ENCODE data around the gene HIP1.
"Not testable (repeated sequence)": the region's sequence is repeated elsewhere in the genome, so short reads cannot be mapped to it uniquely, and the experiment has no call there.

The HIP1 gene

GRCh38 chr7:75583255-75583654 lies 155.5 kb downstream of the HIP1 start:
- in situ Hi-C loops (cut with MboI; ENCODE audit: low sequenced_read_pairs) = no loop called here

GRCh38 chr7:75579899-75580298 lies 158.8 kb downstream of the HIP1 start:
- in situ Hi-C loops (cut with MboI; ENCODE audit: low sequenced_read_pairs) = no loop called here

GRCh38 chr7:75578081-75578480 lies 160.7 kb downstream of the HIP1 start:
- in situ Hi-C loops (cut with MboI; ENCODE audit: low sequenced_read_pairs) = no loop called here

DNA sequence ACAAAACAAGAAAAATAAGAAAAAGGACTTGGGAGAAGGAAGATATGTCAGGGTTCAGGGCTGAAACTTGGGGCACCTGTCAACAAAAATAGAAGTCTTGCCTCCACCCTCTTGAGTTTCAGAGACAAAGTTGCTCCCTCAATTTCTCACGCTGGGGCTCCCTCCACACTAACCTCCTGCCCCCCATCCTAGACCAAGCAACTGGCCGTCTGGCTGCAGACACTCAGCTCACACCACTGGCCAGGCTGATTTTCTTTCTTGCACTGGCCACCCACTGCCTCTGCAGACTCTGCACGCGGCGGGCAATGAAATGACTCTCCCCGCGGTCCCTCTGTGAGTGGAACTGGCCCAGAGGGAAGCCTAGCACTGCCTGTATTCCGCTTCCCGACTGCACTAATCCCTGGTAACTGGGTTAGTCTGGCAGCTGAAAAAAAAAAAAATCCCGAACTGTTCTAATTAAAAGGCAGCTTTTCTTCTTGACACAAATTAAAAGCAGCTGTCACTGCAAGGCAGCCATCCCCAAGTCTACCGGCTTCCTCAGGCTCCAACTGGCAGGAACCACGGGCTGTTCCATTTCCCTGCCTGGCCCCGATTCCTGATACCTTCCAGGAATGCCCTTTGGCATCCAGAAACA lies 163.1 kb downstream of the HIP1 start:
- in situ Hi-C loops (cut with MboI; ENCODE audit: low sequenced_read_pairs) = no loop called here

- in situ Hi-C loops (cut with MboI; ENCODE audit: low sequenced_read_pairs) = no loop called here
These were observed 165.2 kb downstream of the HIP1 start for GRCh38 chr7:75573477-75574019.

- in situ Hi-C loops (cut with MboI; ENCODE audit: low sequenced_read_pairs) = no loop called here
These were observed 165.9 kb downstream of the HIP1 start for GRCh38 chr7:75572814-75573213.

DNA sequence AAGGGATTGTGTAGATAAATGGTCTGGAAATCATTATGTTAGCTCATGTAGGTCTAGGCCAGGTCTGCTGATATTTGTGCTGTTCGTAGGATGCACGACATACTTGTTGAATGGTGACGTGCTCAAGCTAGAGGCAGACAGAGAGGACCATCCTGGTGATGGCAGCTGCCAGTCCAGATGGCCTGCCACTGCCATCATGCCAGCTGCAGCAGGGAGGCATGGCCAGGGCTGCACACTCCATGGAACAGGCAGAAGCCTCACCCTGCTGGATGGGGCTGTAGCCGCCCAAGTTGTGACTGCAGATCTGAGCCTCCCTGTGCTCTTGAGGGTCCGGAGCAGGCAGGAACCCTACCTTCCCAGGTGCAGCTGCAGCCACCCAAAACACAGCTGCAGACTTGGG lies 166.3 kb downstream of the HIP1 start:
- in situ Hi-C loops (cut with MboI; ENCODE audit: low sequenced_read_pairs) = no loop called here

GRCh38 chr7:75571209-75571608 lies 167.5 kb downstream of the HIP1 start:
- in situ Hi-C loops (cut with MboI; ENCODE audit: low sequenced_read_pairs) = no loop called here

GRCh38 chr7:75569629-75570282 lies 169.0 kb downstream of the HIP1 start:
- in situ Hi-C loops (cut with MboI; ENCODE audit: low sequenced_read_pairs) = not testable (repeated sequence)

GRCh38 chr7:75567948-75568595 lies 170.7 kb downstream of the HIP1 start:
- in situ Hi-C loops (cut with MboI; ENCODE audit: low sequenced_read_pairs) = no loop called here

DNA sequence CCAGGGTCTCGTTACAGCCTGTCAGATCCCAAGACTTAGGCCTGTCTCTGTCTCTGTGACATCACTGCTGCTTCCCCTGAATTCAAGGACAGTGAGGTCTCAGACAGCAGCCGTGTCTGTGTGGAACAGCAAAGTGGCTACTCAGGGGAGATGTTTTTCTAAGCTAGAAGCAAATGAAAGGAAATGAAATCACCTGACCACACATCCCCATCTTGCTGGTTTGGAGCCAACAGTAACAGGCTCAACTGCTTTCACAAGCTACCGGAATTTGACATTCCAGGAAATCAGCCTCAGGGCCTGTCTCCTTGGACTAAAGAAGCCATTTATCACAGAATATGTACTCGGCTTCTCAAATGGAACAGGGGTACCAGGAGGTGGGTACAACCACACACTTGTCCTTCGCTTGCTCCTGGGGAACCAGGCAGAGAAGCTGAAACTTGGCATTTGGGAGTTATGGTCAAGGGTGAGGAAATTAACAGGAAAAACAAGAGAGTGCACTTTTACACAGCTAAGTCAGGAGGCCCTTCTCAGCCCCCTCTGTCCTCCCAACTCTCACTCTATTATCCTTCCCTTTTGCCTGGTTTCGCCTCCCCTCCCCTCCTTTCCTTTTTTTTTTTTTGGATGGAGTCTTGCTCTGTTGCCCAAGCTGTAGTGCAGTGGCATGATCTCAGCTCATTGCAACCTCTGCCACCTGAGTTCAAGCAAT lies 173.5 kb downstream of the HIP1 start:
- in situ Hi-C loops (cut with MboI; ENCODE audit: low sequenced_read_pairs) = no loop called here

DNA sequence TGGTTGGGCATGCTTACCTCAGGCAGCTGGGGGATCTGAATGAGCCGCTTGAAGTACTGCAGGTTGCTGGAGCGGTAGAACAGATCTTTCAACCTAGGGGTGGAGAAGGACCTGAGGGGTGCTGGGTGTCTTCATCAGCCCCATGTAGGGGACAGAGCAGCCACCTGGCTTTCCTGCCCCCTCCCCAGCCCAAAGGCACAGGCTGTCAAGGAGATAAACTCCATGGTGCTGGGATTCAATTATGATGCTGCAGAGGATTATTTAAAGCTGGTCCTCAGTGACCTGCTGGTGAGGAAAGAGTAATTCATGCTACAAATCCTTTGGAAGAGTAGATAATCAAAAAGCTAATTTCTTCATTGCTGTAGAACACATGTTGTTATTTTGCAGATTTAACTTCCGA lies 175.6 kb downstream of the HIP1 start:
- in situ Hi-C loops (cut with MboI; ENCODE audit: low sequenced_read_pairs) = no loop called here

DNA sequence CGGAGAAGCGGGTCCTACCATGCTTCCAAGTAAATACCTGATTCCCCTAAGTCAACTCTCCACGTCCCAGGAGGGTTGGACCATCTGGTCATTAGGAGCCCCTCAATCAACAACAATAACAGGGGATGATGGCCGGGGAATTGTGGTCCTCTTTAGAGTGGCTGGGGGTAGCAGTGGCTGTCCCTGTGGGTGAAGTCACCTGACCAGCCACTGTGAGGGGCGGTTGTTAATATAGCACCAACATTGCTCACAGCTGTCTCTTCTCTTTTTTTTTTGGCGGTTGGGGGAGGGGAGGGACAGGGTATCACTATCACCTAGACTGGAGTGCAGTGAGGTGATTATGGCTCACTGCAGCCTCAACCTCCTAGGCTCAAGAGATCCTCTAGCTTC lies 178.8 kb downstream of the HIP1 start:
- in situ Hi-C loops (cut with MboI; ENCODE audit: low sequenced_read_pairs) = no loop called here

GRCh38 chr7:75559355-75559975 lies 179.3 kb downstream of the HIP1 start:
- in situ Hi-C loops (cut with MboI; ENCODE audit: low sequenced_read_pairs) = no loop called here

DNA sequence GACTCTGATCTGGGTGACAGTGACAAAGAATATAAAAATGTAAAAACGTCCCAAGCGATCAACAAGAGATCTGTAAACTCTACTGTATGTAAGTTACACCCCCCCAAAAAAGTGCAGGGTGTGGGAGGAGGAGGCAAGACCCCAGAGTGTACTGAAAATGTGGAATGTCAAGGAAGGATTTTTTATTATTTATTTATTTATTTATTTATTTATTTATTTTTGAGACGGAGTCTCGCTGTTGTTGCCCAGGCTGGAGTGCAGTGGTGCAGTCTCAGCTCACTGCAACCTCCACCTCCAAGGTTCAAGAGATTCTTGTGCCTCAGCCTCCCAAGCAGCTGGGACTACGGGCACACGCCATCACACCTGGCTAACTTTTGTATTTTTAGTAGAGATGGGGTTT lies 181.9 kb downstream of the HIP1 start:
- in situ Hi-C loops (cut with MboI; ENCODE audit: low sequenced_read_pairs) = not testable (repeated sequence)

- in situ Hi-C loops (cut with MboI; ENCODE audit: low sequenced_read_pairs) = no loop called here
These were observed 183.0 kb downstream of the HIP1 start for GRCh38 chr7:75555736-75556135.

DNA sequence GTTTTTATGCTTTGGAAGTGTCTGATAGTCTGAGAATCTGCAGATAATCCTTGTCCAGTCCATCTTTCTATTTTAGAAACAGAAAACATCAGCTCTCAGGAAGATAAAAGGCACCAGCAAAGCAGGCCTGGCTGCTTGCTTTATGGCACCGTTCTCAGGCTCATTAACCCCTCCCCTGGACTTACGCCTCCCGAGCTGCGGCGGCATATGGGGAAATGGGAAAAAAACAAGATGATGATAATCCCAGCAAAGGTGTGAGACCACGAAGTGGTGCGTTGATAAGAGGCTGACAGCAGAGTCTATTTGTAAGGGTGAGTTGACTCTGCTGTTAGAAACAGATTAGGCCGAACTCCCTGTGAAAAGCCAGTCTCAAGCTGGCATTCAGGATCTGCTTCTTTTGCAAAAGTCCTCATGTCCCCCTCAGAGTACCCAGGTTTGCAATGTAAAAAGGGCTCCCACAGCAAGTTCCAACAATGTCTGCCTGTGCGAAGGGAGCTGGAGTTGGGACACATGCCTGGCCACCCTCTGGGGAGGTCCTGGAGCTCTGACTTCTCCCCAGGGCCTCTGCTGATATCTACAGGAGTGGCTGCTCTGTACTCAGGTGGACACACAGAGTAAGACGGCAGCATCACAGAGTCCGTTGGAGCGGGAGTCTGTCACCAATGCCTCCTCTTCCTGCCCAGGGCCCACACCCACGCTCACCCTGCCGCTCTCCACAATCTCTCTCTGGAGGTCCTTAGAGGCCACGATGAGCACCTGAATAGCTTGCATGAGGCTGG lies 192.3 kb downstream of the HIP1 start:
- in situ Hi-C loops (cut with MboI; ENCODE audit: low sequenced_read_pairs) = no loop called here

GRCh38 chr7:75537731-75538130 lies 201.0 kb downstream of the HIP1 start:
- in situ Hi-C loops (cut with MboI; ENCODE audit: low sequenced_read_pairs) = no loop called here

DNA sequence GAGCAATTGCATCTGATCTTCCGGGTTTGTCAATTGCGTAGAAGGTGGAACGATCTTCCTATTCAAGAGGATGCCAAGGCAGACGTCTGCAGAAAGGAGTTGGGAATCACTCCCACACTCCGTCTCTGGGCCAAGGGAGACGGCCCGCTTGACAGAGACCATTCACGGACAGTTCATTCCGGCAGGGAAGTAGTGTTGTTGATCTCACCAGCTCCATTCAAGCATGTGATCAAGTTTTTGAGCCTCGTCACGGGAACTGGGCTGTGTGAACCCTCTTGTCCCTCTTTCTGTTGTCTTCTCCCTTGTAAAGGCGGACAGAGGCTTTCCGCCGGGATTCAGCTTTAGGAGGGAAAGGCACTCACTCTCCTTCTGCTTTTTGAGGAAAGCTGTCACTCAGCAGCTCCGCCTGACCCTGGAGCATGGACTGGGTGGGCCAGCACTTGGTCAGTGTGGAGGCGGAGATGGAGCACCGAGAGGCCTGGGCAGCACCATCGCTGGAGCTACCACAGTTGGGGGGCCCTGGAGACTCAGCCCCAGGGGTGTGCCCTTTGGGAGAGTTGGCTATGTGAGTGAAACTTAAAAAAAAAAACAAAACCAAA lies 201.7 kb downstream of the HIP1 start:
- in situ Hi-C loops (cut with MboI; ENCODE audit: low sequenced_read_pairs) = no loop called here

DNA sequence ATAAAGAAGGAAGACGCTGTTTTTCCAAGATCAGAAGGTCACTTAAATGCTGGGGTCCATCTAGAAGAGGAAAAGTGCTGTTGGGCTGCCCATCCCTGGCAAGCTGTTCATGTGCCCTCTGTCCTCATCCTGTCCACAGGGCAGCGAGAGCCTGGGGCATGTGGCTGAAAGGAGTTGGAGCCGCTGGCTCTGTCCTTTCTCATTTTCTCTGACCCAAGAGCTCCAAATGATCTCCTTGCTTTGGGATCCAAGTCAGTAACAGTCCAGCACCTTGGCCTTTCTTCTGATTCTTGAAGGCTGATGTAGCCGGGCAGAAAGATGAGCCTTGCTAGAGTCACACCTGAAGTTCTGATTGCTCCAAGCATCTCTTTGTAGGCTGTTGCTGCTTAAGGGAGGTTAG lies 202.2 kb downstream of the HIP1 start:
- in situ Hi-C loops (cut with MboI; ENCODE audit: low sequenced_read_pairs) = no loop called here
